Neuronal stem cell (in vitro differentiated cells): ENCODE results near the gene GIPC1.
"Not testable (repeated sequence)": the region's sequence is repeated elsewhere in the genome, so short reads cannot be mapped to it uniquely, and the experiment has no call there.

Experiments
- DNase-seq: peaks from one replicate; pipeline ENCODE4 v3.0.0-alpha.2; 2013; ENCODE audit warnings: low spot score
- H2AFZ ChIP-seq: one replicate; pipeline ENCODE4 v1.6.1; 2013; ENCODE audit warnings: mild to moderate bottlenecking, low read length, inconsistent platforms
- H2AK5ac ChIP-seq: 2 replicates; pipeline ENCODE4 v1.6.1; 2013; ENCODE audit warnings: low read depth, mild to moderate bottlenecking, inconsistent platforms, low read length, moderate library complexity, mixed read lengths
- H2BK120ac ChIP-seq: 2 replicates; pipeline ENCODE4 v1.6.1; 2013; ENCODE audit warnings: low read depth, mild to moderate bottlenecking, inconsistent platforms, low read length, moderate library complexity, mixed read lengths
- H2BK12ac ChIP-seq: one replicate; pipeline ENCODE4 v1.6.1; 2013; ENCODE audit warnings: low read length, inconsistent platforms
- H2BK15ac ChIP-seq: 2 replicates; pipeline ENCODE4 v1.6.1; 2013; ENCODE audit warnings: mild to moderate bottlenecking, low read length, inconsistent platforms, mixed read lengths
- H2BK5ac ChIP-seq: one replicate; pipeline ENCODE4 v1.6.1; 2013; ENCODE audit warnings: inconsistent platforms, mild to moderate bottlenecking, low read length, moderate library complexity
- H3K14ac ChIP-seq: one replicate; pipeline ENCODE4 v1.6.1; 2013; ENCODE audit warnings: low read length, inconsistent platforms
- H3K18ac ChIP-seq: 2 replicates; pipeline ENCODE4 v1.6.1; 2013; ENCODE audit warnings: low read length, inconsistent platforms
- H3K23ac ChIP-seq: 2 replicates; pipeline ENCODE4 v1.6.1; 2013; ENCODE audit warnings: low read depth, mild to moderate bottlenecking, mixed read lengths, low read length, inconsistent platforms; ENCODE audit not compliant: poor library complexity
- H3K27ac ChIP-seq: replicated peaks from 3 replicates; pipeline ENCODE4 v1.5.1; 2013; ENCODE audit warnings: low read length, inconsistent platforms
- H3K27me3 ChIP-seq, 3 experiments: 2 replicates each; pipeline ENCODE4 v1.6.1; 2013; ENCODE audit warnings: low read length in 3 of 3, mild to moderate bottlenecking in 2 of 3, inconsistent platforms in 1 of 3, low read depth in 1 of 3, mixed read lengths in 1 of 3, moderate library complexity in 1 of 3; ENCODE audit not compliant: control insufficient read depth in 3 of 3, insufficient read depth in 3 of 3
- H3K36me3 ChIP-seq, 2 donors: replicated peaks in 1 of 2; 2 replicates each; pipeline ENCODE4 v1.6.1; 2013; ENCODE audit warnings: low read length in 2 of 2; ENCODE audit not compliant: control insufficient read depth in 2 of 2, insufficient read depth in 2 of 2
- H3K4ac ChIP-seq: 2 replicates; pipeline ENCODE4 v1.6.1; 2013; ENCODE audit warnings: inconsistent platforms, mild to moderate bottlenecking, low read length, moderate library complexity
- H3K4me1 ChIP-seq, 2 donors: 1 replicate in 1 of 2; 2 replicates in 1 of 2; pipeline ENCODE4 v1.6.1; 2013; ENCODE audit warnings: low read length in 2 of 2, low read depth in 1 of 2; ENCODE audit not compliant: control insufficient read depth in 2 of 2, insufficient read depth in 1 of 2
- H3K4me2 ChIP-seq: one replicate; pipeline ENCODE4 v1.6.1; 2013; ENCODE audit warnings: mild to moderate bottlenecking, low read length, inconsistent platforms; ENCODE audit not compliant: insufficient read depth, poor library complexity, severe bottlenecking
- H3K4me3 ChIP-seq, 2 donors: 2 replicates each; pipeline ENCODE4 v1.5.1; 2013; ENCODE audit warnings: low read length in 2 of 2, mild to moderate bottlenecking in 2 of 2, inconsistent platforms in 1 of 2, moderate library complexity in 1 of 2
- H3K79me1 ChIP-seq: one replicate; pipeline ENCODE4 v1.6.1; 2013; ENCODE audit warnings: low read depth, mild to moderate bottlenecking, inconsistent platforms, low read length, moderate library complexity
- H3K9ac ChIP-seq: one replicate; pipeline ENCODE4 v1.6.1; 2013; ENCODE audit warnings: mild to moderate bottlenecking, low read depth, low read length, inconsistent platforms; ENCODE audit not compliant: poor library complexity
- H3K9me3 ChIP-seq, 2 donors: replicated peaks in 1 of 2; 2 replicates each; pipeline versions ENCODE3 to v1.6.1; 2013; ENCODE audit warnings: low read length in 2 of 2, mild to moderate bottlenecking in 2 of 2, inconsistent platforms in 1 of 2, low read depth in 1 of 2, mixed read lengths in 1 of 2, moderate library complexity in 1 of 2; ENCODE audit not compliant: control insufficient read depth in 2 of 2, insufficient read depth in 1 of 2
- H4K8ac ChIP-seq: one replicate; pipeline ENCODE4 v1.6.1; 2013; ENCODE audit warnings: low read depth, mild to moderate bottlenecking, inconsistent platforms, low read length, moderate library complexity
- H4K91ac ChIP-seq: one replicate; pipeline ENCODE4 v1.6.1; 2013; ENCODE audit warnings: low read length, low read depth, mild to moderate bottlenecking, inconsistent platforms; ENCODE audit not compliant: poor library complexity
- WGBS, 2 donors: extraction: QIAGEN DNeasy Blood & Tissue Kit; methylation state at CpG; one replicate each; pipeline ENCODE4 v1.1.7; 2013; ENCODE audit warnings: missing lambda C conversion rate in 2 of 2, mixed read lengths in 1 of 2; ENCODE audit not compliant: insufficient read length in 2 of 2, insufficient replicate concordance in 1 of 2; ENCODE audit errors: extremely low coverage in 2 of 2; 5-methylcytosine and 5-hydroxymethylcytosine counted together

GIPC1 gene

DNA sequence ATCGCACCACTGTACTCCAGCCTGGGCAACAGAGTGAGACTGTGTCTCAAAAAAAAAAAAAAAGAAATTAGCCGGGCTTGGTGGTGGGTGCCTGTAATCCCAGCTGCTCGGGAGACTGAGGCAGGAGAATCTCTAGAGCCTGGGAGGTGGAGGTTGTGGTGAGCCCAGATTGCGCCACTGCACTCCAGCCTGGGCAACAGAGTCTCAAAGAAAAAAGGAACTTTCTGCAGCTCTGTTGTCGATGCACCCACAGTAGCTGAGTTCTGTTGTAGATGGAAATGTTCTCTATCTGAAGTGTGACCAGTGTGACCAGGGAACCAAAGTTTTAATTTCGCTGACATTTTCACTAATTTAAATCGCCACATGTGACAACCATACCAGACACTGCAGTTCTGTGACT, 33.5 kb downstream of the GIPC1 start:
- H4K8ac ChIP-seq, H3K18ac ChIP-seq, H3K4ac ChIP-seq, H3K14ac ChIP-seq, H2AK5ac ChIP-seq, H2BK5ac ChIP-seq, H3K9ac ChIP-seq, H3K27ac ChIP-seq, H2AFZ ChIP-seq, H3K23ac ChIP-seq, H3K79me1 ChIP-seq, H3K4me3 ChIP-seq, DNase-seq, H2BK15ac ChIP-seq, H3K4me2 ChIP-seq, H3K27me3 ChIP-seq, H2BK12ac ChIP-seq, H3K4me1 ChIP-seq, H3K9me3 ChIP-seq, H4K91ac ChIP-seq, H2BK120ac ChIP-seq: not testable (repeated sequence)
- peaks cover 16 to 68% of the 10 kb centered on the region in 2 donors for H3K36me3 ChIP-seq
- no CpG with 5 or more reads among the region's 7 CpGs for WGBS, 2 donors

DNA sequence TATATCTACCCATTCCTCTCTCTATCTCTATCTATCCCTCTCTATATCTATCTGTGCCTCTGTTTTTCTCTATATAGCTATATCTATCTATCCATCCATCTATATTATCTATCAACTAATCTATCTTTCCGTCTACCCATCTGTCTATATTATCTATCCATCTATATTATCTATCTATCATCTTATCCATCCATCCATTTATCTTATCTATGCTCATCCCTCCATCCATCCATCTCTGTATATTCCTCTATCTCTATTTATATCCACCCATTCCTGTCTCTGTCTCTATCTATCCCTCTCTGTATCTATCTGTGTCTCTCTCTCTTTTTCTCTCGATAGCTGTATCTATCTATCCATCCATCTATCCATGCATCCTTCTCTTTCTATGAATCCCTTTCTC, 35.0 kb downstream of the GIPC1 start:
- no peak overlapping the region for H2BK12ac ChIP-seq
- H3K4me2 ChIP-seq = no peak overlapping the region
- no peak overlapping the region for H2BK120ac ChIP-seq
- no peak overlapping the region for H4K8ac ChIP-seq
- no peak overlapping the region for H3K4me3 ChIP-seq
- H3K9me3 ChIP-seq = peaks cover 0 to 2% of the 10 kb centered on the region in 2 donors
- no peak overlapping the region for H3K27ac ChIP-seq
- H2BK15ac ChIP-seq = no peak overlapping the region
- no peak overlapping the region for H2AFZ ChIP-seq
- no peak overlapping the region for H2BK5ac ChIP-seq
- no peaks in the 10 kb centered on the region for H3K27me3 ChIP-seq
- no peaks in the 10 kb centered on the region for H3K79me1 ChIP-seq
- H3K9ac ChIP-seq = no peak overlapping the region
- H3K14ac ChIP-seq = no peak overlapping the region
- peaks cover 16 to 62% of the 10 kb centered on the region in 2 donors for H3K36me3 ChIP-seq
- no peak overlapping the region for H3K18ac ChIP-seq
- no peak overlapping the region for H4K91ac ChIP-seq
- no peak for DNase-seq
- H3K23ac ChIP-seq = no peak overlapping the region
- WGBS, 2 donors = 100% methylated on average over 1 of the region's 2 CpGs
- no peaks in the 10 kb centered on the region for H3K4me1 ChIP-seq
- no peak overlapping the region for H2AK5ac ChIP-seq
- no peak overlapping the region for H3K4ac ChIP-seq

DNA sequence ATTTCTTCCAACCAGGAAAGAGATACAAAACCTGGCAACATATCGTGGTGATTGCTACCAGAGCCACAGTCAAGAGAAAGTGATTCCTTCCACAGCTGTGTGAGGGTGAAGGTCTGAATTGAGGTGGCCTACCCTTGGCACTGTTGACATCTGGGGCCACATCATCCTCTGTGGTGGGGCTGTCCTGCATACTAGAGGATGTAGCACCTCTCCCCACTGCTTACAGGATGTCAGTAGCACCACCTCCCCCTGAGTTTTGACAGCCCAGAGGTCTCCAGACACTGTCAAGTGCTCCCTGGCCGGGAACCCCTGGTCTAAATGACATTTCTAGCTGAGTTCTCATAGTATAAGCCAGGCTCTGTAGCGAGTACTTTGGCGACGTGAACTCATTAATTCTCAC, 36.2 kb downstream of the GIPC1 start:
- H3K4me2 ChIP-seq = no peak overlapping the region
- H2BK12ac ChIP-seq = no peak overlapping the region
- no peak overlapping the region for H4K91ac ChIP-seq
- WGBS, 2 donors = no CpG with 5 or more reads among the region's 5 CpGs
- H4K8ac ChIP-seq = no peak overlapping the region
- no peaks in the 10 kb centered on the region for H3K27me3 ChIP-seq
- H3K9me3 ChIP-seq = peaks cover 0 to 2% of the 10 kb centered on the region in 2 donors
- H3K79me1 ChIP-seq = no peaks in the 10 kb centered on the region
- peaks cover 14 to 58% of the 10 kb centered on the region in 2 donors for H3K36me3 ChIP-seq
- DNase-seq = no peak
- no peak overlapping the region for H3K23ac ChIP-seq
- no peaks in the 10 kb centered on the region for H3K4me1 ChIP-seq
- no peak overlapping the region for H2BK15ac ChIP-seq
- H2BK120ac ChIP-seq = no peak overlapping the region
- no peak overlapping the region for H3K27ac ChIP-seq
- peak overlapping the region in 1 of 2 donors; percentile 60 for H3K4me3 ChIP-seq
- no peak overlapping the region for H2AFZ ChIP-seq
- peak overlapping the region; percentile 60 for H3K9ac ChIP-seq
- no peak overlapping the region for H3K18ac ChIP-seq
- H2AK5ac ChIP-seq = no peak overlapping the region
- H3K4ac ChIP-seq = no peak overlapping the region
- H3K14ac ChIP-seq = no peak overlapping the region
- H2BK5ac ChIP-seq = no peak overlapping the region

DNA sequence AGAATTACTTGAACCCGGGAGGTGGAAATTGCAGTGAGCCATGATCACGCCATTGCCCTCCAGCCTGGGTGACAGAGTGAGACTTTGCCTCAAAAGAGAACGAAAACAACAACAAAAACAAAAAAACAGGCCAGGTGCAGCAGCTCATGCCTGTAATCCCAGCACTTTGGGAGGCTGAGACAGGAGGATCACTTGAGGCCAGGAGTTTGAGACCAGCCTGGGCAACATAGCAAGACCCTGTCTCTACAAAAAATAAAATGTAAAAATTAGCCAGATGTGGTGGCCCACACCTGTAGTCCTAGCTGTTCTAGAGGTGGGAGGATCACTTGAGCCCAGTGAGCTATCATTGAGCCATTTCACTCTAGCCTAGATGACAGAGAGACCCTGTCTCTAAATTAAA, 43.6 kb downstream of the GIPC1 start:
- not testable (repeated sequence) for H3K14ac ChIP-seq, H3K23ac ChIP-seq, H3K4me3 ChIP-seq, H4K91ac ChIP-seq, H3K4me2 ChIP-seq, H2BK5ac ChIP-seq, H3K18ac ChIP-seq, H3K79me1 ChIP-seq, H2BK15ac ChIP-seq, H2BK12ac ChIP-seq, H3K4ac ChIP-seq, H3K27ac ChIP-seq, DNase-seq, H3K9me3 ChIP-seq, H3K4me1 ChIP-seq, H2BK120ac ChIP-seq, H3K9ac ChIP-seq, H2AFZ ChIP-seq, H2AK5ac ChIP-seq, H4K8ac ChIP-seq, H3K27me3 ChIP-seq
- WGBS, 2 donors = no CpG with 5 or more reads among the region's 3 CpGs
- peaks cover 18 to 69% of the 10 kb centered on the region in 2 donors for H3K36me3 ChIP-seq
